NCI-H82 treated with DMSO at 0.1 percent for 48 hours (cell line): Measurements from ENCODE around the gene NSFL1C.

Experiments used
- DNase-seq: peaks from one replicate; lab custom pipeline; 2025; ENCODE audit not compliant: unreplicated experiment; lab: John Stamatoyannopoulos, UW

Gene NSFL1C

DNA sequence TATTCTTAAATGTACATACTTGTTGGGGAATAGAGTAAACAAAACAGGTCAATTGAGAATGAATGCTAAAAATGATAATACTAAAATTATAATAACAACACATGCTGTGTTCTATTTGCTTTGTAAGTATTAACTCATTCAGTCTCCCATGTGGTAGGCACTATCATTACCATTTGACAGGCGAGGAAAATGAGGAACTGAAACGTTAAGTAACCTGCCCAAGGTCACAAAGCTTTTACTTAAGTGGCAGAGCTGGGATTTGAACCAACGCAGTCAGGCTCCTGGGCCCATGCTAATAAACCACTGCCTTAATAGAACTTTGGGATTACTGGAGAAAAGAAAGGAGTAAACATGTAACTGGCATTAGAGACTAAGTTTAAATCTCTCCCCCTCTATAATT is 3.8 kb downstream of the NSFL1C start:
- no peak for DNase-seq

DNA sequence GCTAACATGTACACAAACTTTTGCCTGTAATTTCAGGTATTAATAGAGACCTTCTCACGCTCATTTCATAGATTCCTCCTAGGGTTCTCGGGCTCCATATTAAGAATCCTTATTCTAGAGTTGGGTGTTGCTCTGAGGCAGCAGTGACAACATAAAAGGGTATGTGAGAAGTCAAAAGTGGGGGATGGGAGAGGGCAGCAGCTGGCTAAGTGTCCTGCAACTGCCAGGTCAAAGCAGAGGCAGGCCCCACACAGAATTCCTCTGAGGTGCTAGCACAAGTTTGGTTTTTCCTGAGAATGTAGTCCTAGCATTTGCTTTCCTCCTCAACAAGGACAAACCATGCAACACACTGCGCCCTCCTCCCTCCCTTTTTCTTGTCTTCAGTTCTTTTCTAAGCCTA is 4.6 kb downstream of the NSFL1C start:
- no peak for DNase-seq

GRCh38 chr20:1460275-1460674 is 6.4 kb downstream of the NSFL1C start:
- no peak for DNase-seq

DNA sequence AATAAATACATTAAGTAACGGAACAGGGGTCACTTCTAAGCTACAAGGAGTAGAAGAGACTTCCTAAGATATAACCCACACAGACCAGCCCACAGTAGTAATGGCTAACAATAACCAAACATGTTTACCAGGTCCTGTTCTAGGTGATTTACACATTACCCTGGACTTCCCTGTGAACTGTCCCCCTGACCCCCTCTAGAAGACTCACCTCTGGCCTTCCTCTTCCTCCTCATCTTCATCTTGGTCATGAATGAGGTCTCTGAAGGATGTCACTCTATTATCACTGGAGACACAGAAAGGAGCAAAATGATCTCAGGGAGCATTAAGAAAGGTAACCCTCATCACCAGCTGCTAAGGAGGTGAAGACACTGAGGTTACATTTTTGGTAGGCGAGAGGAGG is 8.7 kb downstream of the NSFL1C start:
- no peak for DNase-seq

- DNase-seq, result no peak
Observed at GRCh38 chr20:1456300-1456699, 10.3 kb downstream of the NSFL1C start.

GRCh38 chr20:1450926-1451491 is 15.6 kb downstream of the NSFL1C start:
- no peak for DNase-seq

DNA sequence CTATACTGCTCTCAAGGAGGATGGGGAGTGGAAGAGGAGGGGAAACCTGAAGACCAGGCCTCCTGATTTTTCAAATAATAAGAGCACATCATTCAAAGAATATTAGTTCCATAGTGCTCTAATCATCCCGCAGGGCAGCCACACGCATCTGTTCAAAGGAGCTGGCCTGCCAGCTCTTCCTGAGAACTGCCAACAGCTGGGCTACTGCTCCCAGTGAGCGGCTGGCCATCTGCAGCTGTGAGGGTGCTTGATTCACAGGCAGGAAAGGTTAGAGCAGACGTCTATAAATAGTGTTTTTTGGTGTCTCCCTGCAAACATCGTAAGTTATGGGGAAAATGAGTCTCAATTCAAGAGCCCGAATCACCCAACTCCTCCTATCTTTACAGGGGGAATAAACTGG is 17.3 kb downstream of the NSFL1C start:
- DNase-seq, result no peak

DNA sequence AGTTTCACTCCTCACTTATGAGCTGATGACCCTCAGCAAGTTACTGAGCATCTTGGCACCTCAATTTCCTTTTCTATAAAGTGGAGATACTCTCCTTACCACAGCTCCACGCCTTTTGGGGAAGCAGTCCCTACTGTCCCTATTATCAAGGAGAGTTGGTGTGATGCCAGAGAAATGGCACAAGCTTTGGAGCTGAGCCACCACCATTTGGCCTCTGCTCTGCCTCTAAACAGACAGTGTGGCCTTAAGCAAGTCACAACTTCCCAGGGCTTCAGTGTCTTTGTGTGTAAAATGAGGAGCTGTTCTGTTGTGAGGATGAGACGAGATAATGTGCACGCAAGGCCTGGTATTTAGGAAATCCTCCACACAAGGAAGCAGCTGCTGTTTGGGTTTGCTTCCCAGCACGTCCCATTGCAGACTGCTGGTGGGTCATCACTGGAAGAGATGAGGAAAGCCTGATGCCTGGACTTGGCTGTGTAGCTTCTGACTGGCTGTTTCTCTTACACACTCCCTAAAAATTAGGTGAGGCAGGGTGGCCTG is 18.5 kb downstream of the NSFL1C start:
- no peak for DNase-seq

DNA sequence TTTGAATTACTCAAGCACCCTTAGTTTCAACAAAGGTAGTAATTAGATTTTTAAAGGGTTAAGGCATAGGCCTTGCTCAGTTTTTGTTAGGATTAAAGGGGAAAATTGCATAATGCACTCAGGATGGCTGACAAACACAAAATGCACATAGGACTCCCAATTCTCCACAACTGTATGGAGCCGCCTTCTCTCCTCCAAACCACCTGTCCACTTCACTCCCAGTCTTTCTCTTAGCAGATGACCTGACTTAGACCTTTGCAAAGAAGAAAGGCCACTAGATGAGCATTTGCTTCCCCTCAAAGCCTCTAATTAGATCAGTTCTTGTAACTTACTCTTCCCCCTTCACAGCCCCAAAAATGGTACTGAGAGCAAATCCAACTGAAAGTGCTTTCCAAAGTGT is 20.1 kb downstream of the NSFL1C start:
- DNase-seq, result no peak

DNA sequence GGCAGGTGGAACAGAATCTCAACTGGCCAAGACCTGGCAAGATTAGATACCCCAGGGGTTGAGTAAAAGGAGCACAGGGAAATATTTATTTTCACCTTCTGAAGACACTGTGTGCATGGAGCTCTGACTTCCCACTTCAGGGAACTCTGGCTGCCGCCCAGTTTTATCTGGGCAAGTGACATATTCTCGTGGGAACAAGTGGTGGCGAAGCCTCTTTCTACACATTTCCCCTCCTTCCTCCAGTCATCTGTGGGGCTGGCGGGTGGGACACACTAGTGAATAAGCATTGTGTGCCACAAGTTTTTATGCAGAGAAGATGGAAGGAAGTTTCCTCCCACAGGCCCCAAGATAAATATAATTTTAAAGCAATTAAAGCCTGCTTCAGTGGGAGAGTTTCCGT is 23.6 kb downstream of the NSFL1C start:
- DNase-seq, result no peak

- DNase-seq, result no peak
Observed at GRCh38 chr20:1442304-1442703, 24.3 kb downstream of the NSFL1C start.

- DNase-seq, result no peak
Observed at GRCh38 chr20:1441133-1441532, 25.5 kb downstream of the NSFL1C start.

GRCh38 chr20:1440024-1440423 is 26.6 kb downstream of the NSFL1C start:
- DNase-seq, result no peak

- no peak for DNase-seq
Observed at GRCh38 chr20:1438361-1438760, 28.3 kb downstream of the NSFL1C start.

- DNase-seq, result peak; percentile 46
Observed at GRCh38 chr20:1437235-1437904, 29.3 kb downstream of the NSFL1C start.

- DNase-seq, result no peak
Observed at GRCh38 chr20:1436263-1436662, 30.4 kb downstream of the NSFL1C start.

- no peak for DNase-seq
Observed at GRCh38 chr20:1435337-1435699, 31.3 kb downstream of the NSFL1C start.

DNA sequence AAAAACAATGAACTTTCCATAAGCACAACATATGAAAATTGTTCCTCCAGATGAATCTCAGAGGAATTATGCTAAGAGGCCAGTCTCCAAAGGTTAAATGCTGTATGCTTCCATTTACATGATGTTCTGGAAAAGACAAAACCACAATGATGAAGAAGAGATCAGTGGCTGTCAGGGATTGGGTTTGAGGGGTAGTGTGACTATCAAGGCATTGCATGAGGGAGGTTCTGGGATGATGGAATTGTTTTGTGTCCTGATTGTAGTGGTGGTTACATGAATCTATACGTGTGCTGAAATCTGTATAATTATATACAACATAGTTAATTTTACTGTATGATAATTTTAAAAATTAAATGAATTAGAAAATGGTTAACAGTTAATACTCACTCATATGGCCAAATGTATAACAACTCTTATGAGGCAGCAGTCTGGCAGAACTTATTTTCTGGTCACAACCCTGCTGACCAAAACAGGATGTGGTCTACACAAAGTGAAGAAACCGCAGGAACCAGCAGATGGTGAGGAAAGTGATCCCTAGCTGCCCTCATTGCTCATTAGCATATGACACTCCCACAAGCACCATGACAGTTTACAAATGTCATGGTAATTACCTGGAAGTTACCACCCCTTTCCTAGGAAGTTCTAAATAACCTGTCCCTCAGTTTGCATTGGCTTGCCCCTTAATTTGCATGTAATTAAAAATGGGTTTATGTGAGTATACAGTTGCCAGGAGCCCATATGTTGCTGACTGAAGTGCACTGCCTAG is 31.9 kb downstream of the NSFL1C start:
- no peak for DNase-seq

- no peak for DNase-seq
Observed at GRCh38 chr20:1431158-1431557, 35.5 kb downstream of the NSFL1C start.

DNA sequence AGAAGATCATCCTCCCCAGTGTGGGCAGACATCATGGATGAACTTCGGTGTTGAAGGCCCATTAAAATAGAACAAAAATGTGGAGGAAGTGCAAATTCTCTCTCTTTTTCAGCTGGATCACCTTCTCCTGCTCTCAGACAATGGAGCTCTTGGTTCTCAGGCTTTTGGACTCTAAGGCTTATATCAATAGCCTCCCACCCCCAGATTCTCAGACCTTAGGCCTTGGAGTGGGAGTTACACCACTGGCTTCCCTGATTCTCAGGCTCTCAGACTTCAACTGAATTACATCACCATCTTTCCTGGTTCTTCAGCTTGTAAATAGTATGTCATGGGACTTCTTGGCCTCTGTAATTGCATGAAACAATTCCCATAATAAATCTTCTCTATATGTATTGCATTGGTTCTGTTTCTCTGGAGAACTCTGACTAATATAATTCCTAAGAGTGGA is 36.6 kb downstream of the NSFL1C start:
- no peak for DNase-seq

- DNase-seq, result no peak
Observed at GRCh38 chr20:1429143-1429728, 37.4 kb downstream of the NSFL1C start.
